NCI-H2171 (cell line): ENCODE data around the gene PHETA1.
A peak's percentile ranks its signal among the peaks of the same experiment; 100 is the strongest.

Source experiments
- DNase-seq: peaks from one replicate; lab custom pipeline; 2025; lab: John Stamatoyannopoulos, UW

The PHETA1 gene

DNA sequence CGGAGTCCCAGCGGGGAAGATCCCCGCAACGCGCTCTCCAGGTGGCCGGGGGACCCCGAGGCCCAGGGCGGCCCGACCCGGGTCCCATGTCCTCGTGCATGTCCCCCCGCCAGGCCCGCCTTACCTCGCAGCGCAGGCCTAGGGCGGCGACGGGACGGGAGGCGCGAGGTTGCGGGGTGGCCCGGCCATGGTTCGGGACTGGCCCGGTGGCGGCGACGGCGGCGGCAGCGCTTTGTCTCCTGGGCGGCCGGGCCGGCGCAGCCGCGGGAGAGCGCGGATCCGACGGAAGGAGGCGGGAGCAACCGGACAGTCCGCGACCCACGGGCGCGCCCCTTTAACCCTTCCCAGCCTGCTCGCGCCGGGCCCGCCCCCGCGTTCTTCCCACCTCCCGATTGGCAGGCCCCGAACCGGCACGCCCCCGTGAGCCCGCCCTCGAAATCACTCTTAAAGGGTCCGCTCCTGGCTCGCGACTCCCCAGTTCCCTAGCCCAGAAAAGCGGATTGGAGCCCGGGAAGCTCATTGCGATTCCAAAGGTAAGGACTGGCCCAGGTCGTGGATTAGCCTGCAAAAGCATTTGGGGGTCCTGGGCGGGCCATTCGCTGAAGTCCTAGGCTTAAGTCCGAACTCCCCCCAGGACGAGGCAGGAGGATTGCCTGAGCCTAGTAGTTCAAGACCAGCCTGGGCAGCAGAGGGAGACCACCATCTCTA, at the start of gene PHETA1:
TSS of gene PHETA1 (minus strand) at position 308 of the 708 bp plus-strand sequence. CDS start 5,668 bp downstream, outside the sequence.
- peak; percentile 64 for DNase-seq

- DNase-seq: no peak
These were observed 49.6 kb upstream of the PHETA1 start for GRCh38 chr12:111418594-111418880.

DNA sequence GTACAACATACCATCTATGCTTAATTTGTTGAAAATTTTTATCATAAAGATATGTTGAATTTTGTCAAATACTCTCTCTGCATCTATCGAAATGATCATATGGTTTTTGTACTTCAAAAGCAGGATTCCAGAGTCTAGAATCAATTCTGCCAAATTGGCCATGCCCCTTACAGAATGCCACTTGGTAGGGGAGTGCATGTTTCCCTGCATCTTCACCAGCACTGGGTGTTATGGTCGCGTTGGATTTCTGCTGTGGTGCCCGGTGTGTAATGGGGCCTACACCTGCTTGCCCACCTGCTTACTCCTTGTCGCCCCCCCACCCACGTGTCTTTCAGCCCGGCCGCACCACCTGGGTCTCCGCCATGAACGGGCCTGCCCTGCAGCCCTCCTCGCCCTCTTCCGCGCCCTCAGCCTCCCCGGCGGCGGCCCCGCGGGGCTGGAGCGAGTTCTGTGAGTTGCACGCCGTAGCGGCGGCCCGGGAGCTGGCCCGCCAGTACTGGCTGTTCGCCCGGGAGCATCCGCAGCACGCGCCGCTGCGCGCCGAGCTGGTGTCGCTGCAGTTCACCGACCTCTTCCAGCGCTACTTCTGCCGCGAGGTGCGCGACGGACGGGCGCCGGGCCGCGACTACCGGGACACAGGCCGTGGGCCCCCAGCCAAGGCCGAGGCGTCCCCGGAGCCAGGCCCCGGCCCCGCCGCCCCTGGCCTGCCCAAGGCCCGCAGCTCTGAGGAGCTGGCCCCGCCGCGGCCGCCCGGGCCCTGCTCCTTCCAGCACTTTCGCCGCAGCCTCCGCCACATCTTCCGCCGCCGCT, 49.1 kb upstream of the PHETA1 start:
- no peak for DNase-seq

- no peak for DNase-seq
These were observed 48.4 kb upstream of the PHETA1 start for GRCh38 chr12:111417290-111417689.

DNA sequence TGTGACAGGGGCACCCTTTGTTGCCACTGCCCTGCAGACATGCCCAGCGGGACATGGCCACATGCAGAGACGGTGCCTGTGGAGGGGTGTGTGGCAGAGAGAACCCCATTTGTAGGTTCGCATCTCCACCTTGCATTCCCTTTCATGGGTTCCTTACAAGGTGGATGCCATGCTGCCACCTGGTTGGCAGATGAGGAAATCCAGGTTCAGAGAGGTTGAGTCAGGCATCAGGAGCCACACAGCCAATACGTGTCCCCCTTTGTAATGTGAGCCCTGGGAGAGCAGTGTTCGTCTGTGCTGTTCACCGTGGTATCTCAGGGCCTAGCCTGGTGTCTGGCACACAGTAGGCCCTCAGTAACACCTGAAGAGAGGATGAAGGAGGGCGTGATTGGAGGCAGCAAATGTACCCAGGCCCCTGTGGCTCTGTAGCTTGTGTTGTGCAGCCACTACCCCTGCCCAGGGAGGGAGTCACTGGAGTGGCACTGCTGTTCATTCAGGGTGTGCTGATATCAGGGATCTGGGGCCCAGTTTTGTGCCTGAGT, 45.9 kb upstream of the PHETA1 start:
- no peak for DNase-seq

- no peak for DNase-seq
These were observed 44.7 kb upstream of the PHETA1 start for GRCh38 chr12:111413442-111414086.

- DNase-seq: no peak
These were observed 44.0 kb upstream of the PHETA1 start for GRCh38 chr12:111412830-111413441.

GRCh38 chr12:111412007-111412829, 43.3 kb upstream of the PHETA1 start:
- no peak for DNase-seq

DNA sequence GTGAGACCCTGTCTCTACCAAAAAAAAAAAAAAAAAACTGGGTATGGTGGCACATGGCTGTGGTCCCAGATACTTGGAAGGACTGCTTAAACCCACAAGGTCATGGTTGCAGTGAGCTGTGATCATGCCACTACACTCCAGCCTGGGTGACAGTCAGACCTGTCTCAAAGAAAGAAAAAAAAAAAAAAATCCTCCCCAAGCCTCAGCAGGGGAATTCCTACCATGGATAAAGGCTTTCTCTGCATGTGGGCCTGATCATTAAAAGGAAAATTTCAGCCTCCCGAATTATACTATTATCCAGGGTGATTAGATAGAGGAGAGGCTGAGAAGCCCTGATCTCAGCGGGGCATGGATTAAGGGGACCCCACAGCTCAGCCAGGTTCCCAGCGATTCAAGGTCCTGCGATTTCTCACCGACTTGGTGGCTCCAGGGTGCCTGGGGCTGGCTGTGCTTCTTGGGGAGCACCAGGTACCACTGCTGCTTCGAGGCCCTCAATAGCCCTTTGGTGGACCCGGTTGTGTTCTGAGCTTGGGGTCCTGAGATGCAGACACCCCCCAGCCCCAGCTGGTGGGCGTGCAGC, 42.4 kb upstream of the PHETA1 start:
- DNase-seq: no peak

DNA sequence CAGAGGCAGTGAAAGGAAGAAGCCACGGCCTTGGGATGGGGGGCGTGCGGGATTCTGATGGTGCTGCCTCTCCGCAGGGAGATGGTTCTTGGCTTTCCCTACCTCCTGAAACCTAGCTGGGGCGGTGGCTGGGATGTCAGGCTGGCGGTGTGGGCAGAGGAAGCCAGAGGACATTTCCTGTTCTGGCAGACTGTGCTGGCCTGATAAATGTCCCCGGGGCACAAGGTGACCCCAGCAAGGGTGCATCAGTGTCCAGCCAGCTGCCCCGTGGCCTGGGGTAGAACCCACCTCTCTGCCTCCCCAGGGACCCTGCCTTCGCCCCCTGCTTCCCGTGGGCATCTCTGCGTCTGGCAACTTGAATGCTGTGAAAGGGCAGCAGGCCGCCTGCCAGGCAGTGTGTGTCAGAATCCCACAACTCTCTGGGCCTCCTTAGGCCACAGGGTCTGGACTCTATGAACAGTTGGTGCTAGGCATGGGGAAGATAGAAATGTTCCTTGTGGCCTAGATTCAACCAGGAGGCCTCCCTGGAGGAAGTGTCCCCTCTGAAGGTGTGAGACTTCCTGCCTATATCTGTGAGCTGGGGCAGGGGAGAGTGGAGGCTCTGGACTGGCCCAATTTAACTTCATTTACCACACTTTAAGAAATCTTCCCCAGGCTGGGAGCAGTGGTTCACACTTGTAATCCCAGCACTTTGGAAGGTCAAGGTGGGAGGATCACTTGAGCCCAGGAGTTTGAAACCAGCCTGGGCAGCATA, 41.7 kb upstream of the PHETA1 start:
- no peak for DNase-seq

DNA sequence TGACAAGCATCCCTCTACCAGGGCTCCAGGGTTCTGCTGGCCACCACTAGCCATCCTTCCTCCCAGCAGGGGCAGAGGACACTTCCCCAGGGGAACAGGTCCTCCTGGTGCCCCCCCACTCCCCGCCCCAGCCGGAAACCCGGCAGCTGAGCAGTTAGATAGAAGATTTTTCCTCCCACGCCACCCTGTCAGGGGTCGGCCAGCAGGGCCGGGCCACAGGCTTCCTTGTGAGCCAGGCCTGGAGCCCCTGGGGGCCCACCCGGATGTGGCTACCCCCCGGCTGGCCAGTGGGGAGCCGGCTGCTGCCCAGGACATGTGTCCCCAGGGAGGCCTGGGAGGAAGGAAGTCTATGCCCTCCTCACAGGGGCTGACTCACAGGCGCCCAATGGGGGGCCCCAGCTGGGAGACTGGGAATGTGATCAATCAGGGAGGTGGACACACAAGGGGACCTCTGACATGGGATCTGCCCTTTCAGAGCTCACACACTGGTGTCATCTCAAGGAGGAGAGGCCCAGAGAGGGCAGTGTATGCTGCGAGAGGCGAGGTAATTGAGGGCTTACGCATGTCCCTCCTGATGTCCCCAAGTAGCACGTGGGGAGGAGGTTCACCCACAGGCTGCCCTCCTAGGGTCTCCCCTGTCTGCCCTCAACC, 41.0 kb upstream of the PHETA1 start:
- no peak for DNase-seq

DNA sequence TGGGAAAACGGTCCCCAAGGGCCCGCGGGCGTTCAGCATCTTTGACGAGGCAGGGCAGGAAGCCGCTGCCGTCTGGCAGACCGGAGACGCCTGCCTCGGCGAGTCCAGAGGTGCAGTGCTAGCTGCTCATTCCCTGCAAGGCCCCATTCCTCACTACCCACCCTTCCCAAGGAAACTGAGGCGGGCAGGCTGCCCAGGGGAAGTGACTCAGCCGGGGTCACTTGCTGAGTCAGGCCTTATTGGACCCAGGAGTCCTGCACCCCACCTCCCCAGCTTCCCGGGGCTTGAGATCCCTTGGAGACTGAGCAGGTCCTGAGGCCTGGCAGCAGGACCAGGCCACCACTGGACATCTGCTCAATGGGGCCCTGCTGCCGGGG, 40.5 kb upstream of the PHETA1 start:
- DNase-seq: peak; percentile 26

DNA sequence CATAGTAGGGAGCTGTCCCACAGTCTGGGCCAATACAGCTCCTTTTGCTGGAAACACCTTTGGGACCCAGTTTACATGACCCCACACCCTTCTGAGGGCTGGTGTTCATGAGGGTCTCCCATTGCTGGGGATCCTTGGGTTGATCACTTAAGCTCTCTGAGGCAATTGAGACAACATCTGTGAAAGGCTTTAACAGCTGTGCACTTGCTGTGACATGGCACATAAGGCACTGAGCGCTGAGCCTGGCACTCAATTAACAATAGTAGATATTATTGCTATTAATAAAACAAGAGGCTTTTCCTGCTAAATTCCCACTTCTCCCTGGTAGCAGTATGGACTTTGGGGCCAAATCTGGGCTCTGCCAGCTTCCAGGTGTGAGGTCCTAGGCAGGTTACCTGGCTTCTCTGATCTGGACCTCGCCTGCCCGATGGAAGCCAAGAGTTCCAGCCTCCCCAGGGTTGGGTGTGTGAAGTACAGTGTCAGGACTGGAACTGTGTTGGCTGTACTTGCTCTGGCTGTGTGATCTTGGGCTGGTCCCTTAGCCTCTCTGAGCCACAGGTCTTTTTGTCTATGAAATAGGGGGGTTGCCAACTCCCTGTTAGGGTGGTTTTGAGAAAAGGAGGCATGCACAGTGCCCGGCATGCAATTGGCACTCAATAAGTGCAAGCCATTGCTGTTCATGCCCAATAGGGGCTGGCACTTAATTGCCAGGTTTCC, 39.9 kb upstream of the PHETA1 start:
- DNase-seq: no peak

GRCh38 chr12:111408116-111408440, 39.2 kb upstream of the PHETA1 start:
- no peak for DNase-seq

- DNase-seq: no peak
These were observed 38.7 kb upstream of the PHETA1 start for GRCh38 chr12:111407377-111408115.

DNA sequence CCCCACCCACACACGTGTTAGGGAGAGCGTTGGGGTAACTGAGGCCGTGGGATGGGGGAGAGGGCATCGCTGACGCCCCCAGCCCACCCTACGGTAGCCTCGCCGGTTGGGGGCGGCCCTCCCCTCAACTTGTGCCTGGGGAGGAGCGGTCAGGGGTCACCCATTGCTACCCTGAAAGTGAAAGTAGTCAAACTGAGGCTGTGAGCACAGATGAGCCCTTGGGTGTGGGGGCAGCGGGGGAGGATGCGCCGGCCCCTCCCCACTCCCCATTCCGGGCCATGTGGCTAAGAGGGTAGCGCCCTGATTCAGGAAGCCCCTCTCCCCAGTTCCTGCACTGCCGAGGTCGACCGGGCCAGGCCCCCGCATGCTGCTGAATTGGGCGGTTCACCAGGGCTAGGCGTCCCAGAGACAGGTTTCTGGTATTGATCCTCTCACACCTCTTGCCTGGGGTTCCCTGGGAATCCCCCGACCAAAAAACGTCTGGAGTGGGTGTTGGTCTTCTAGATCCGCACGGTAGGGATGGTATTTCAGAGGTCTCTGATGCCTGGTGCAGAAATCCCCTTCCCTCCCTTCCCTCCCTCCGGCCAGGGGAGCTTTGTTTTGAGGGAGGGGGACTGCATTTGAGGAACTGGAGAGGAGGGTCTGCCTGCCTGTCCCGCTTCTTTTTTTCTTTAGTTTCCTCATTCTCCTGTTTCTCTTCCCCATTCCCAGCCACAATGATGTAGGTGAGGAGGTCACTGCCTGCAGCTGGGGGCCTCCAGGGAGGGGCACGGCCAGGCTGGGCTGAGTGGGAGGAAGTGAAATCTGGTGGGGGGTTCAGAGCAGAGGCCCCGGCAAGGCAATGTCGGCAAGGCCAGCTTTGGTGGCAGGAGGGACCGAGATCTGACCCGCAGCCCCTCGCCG, 37.8 kb upstream of the PHETA1 start:
- no peak for DNase-seq

- DNase-seq: peak; percentile 62
These were observed 37.1 kb upstream of the PHETA1 start, which contains the start of gene SH2B3 for GRCh38 chr12:111405859-111406473. Gene SH2B3 (plus strand): TSS chr12:111405923. CDS start chr12:111418146, 12,223 bp downstream.
